ENCODE data around the gene GSG1L. TPM values are rescaled to one million over a fixed set of nuclear protein-coding genes. Genes with fewer than 3 reads are reported as not detected.

GSG1L gene
- polyA plus RNA-seq, 1 donor (not counting 4 experiments of a cell fraction or from before 2014, with no cell fraction given): not detected

DNA sequence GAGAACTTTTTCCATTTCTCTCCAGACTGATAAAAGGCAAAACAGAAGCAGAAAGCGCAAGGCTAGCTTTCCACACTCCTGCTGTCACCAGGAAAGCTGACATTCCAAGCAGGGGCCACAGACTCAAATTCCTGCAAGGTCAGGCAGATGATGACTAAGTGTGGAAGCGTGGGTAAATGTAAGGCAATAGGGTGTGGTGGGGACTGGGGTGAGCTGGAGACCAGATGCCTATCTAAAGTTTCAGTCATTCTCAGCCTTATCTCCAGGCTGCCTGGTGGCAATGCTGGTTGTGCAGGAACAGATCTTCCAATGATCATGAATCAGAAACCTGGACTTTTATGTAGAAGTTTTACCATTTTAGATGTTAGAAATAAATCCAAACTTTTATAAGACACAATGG, 224.1 kb downstream of the GSG1L start:
- H3K9ac ChIP-seq (ENCODE audit: control insufficient read depth, extremely low read depth, insufficient read depth, low read length): no peak overlapping the region
- dilution Hi-C loops (cut with MboI; ENCODE audit: extremely low pct_ligation_motif_present, low sequenced_read_pairs): no loop called here
- DNase-seq (ENCODE audit: low read depth, low spot score): no peak
- H3K79me2 ChIP-seq (ENCODE audit: control insufficient read depth, insufficient read depth, low read length): no peaks in the 10 kb centered on the region
- no peak overlapping the region for H2AFZ ChIP-seq (ENCODE audit: control insufficient read depth, low read length)
- no peak overlapping the region for H3K4me2 ChIP-seq (ENCODE audit: control insufficient read depth, extremely low read depth, insufficient read depth, low read depth, low read length)
- no peaks in the 10 kb centered on the region for H3K4me1 ChIP-seq (ENCODE audit: control insufficient read depth, extremely low read depth, insufficient read depth, low read length)
- FAIRE-seq: no peak
- no peak for TF ChIP-seq EZH2 (IDR thresholded peaks at IDR 0.05; ENCODE audit: low read length)
- no peaks in the 10 kb centered on the region for H3K9me1 ChIP-seq (ENCODE audit: control insufficient read depth, extremely low read depth, insufficient read depth, low read length)
- H3K27me3 ChIP-seq (ENCODE audit: control insufficient read depth, extremely low read depth, insufficient read depth, low read length): peaks cover 2% of the 10 kb centered on the region
- H4K20me1 ChIP-seq (ENCODE audit: control insufficient read depth, extremely low read depth, insufficient read depth, low read length): no peaks in the 10 kb centered on the region
- no peak overlapping the region for H3K4me3 ChIP-seq (ENCODE audit: control insufficient read depth in 2 of 3, extremely low read depth in 1 of 3, insufficient read depth in 2 of 3, low read depth in 1 of 3, low read length in 3 of 3)
- no peaks in the 10 kb centered on the region for H3K36me3 ChIP-seq (ENCODE audit: control insufficient read depth in 2 of 2, extremely low read depth in 1 of 2, insufficient read depth in 2 of 2, low read length in 2 of 2)
- H3K9me3 ChIP-seq (ENCODE audit: control insufficient read depth, low read depth, low read length): no peaks in the 10 kb centered on the region
- no peak overlapping the region for H3K27ac ChIP-seq (ENCODE audit: control insufficient read depth, insufficient read depth, low read length)

DNA sequence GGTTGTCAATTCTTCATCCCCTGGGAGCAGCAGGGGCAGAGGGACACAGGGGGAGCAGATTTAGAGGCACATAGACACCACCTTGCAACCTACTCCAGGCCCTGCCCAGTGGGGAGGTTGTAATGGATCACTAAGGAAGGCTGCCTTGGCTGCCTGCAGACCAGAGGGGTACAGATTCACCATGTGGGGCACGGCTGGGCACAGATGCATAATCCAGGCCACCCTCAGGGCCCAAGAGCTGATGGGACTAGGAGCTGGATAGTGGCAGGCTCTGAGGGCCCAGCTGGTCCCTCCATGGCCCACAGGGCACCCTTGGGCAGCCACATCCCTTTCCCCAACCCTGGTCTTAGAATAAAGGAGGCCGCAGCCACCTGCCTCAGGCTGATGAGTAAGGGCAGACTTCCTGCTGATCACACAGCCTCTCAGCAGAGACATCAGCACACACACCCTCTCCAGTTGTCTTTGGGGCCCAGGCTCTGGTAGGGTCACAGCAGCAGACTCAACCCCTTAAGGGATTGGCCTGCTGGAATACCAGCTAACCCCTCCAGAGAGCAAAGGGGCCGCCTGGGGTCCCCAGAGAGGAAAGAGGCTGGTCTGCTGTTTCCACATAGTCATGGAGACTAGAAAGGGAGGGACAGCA, 224.9 kb downstream of the GSG1L start:
- Histone ChIP-seq H3K27ac (ENCODE audit: control insufficient read depth, insufficient read depth, low read length) (no peak overlapping the region), H3K9me3 (ENCODE audit: control insufficient read depth, low read depth, low read length) (no peaks in the 10 kb centered on the region), H3K27me3 (ENCODE audit: control insufficient read depth, extremely low read depth, insufficient read depth, low read length) (peaks cover 2% of the 10 kb centered on the region), H3K9me1 (ENCODE audit: control insufficient read depth, extremely low read depth, insufficient read depth, low read length) (no peaks in the 10 kb centered on the region), H3K4me2 (ENCODE audit: control insufficient read depth, extremely low read depth, insufficient read depth, low read depth, low read length) (no peak overlapping the region), H4K20me1 (ENCODE audit: control insufficient read depth, extremely low read depth, insufficient read depth, low read length) (no peaks in the 10 kb centered on the region), H3K79me2 (ENCODE audit: control insufficient read depth, insufficient read depth, low read length) (no peaks in the 10 kb centered on the region), H3K9ac (ENCODE audit: control insufficient read depth, extremely low read depth, insufficient read depth, low read length) (no peak overlapping the region), H3K36me3 (ENCODE audit: control insufficient read depth in 2 of 2, extremely low read depth in 1 of 2, insufficient read depth in 2 of 2, low read length in 2 of 2) (no peaks in the 10 kb centered on the region), H2AFZ (ENCODE audit: control insufficient read depth, low read length) (no peak overlapping the region), H3K4me3 (ENCODE audit: control insufficient read depth in 2 of 3, extremely low read depth in 1 of 3, insufficient read depth in 2 of 3, low read depth in 1 of 3, low read length in 3 of 3) (no peak overlapping the region), H3K4me1 (ENCODE audit: control insufficient read depth, extremely low read depth, insufficient read depth, low read length) (no peaks in the 10 kb centered on the region)
- FAIRE-seq (no peak), DNase-seq (ENCODE audit: low read depth, low spot score) (no peak)
- dilution Hi-C loops (cut with MboI; ENCODE audit: extremely low pct_ligation_motif_present, low sequenced_read_pairs): no loop called here
- TF ChIP-seq, protein P1, sequence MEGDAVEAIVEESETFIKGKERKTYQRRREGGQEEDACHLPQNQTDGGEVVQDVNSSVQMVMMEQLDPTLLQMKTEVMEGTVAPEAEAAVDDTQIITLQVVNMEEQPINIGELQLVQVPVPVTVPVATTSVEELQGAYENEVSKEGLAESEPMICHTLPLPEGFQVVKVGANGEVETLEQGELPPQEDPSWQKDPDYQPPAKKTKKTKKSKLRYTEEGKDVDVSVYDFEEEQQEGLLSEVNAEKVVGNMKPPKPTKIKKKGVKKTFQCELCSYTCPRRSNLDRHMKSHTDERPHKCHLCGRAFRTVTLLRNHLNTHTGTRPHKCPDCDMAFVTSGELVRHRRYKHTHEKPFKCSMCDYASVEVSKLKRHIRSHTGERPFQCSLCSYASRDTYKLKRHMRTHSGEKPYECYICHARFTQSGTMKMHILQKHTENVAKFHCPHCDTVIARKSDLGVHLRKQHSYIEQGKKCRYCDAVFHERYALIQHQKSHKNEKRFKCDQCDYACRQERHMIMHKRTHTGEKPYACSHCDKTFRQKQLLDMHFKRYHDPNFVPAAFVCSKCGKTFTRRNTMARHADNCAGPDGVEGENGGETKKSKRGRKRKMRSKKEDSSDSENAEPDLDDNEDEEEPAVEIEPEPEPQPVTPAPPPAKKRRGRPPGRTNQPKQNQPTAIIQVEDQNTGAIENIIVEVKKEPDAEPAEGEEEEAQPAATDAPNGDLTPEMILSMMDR (optimal IDR thresholded peaks at IDR 0.05 in 1 of 3, IDR thresholded peaks at IDR 0.05 in 1 of 3, conservative IDR thresholded peaks at IDR 0.05 in 1 of 3; ENCODE audit: extremely low read depth in 1 of 3, insufficient read depth in 2 of 3, low read length in 3 of 3): no peak
- TF ChIP-seq EZH2 (IDR thresholded peaks at IDR 0.05; ENCODE audit: low read length): no peak

DNA sequence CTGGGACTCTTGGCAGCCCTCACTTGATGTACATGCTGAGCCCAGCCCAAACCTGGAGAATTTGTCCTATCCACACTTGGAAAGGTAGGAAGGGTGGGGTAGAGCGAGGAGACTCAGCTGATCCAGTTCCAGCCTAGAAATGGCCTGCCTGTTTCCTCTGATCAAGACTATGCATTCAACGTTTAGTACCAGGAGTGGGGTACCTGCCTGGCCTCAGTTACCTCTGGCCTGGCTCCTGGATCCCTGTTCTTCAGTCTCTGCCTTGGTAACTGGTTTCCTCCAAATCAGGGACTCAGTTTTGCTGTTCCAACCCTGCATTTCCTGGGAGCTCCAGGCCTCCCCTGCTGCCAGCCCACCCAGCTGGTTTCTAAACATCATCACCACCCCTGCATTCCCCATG, 233.5 kb downstream of the GSG1L start:
- dilution Hi-C loops (cut with MboI; ENCODE audit: extremely low pct_ligation_motif_present, low sequenced_read_pairs): no loop called here
- FAIRE-seq (no peak), DNase-seq (ENCODE audit: low read depth, low spot score) (no peak)

More for the DNA sequence above, 233.5 kb downstream of the GSG1L start:
- no peak overlapping the region for H3K4me2 ChIP-seq (ENCODE audit: control insufficient read depth, extremely low read depth, insufficient read depth, low read depth, low read length)
- H2AFZ ChIP-seq (ENCODE audit: control insufficient read depth, low read length): no peak overlapping the region
- peaks cover 2% of the 10 kb centered on the region for H3K9me3 ChIP-seq (ENCODE audit: control insufficient read depth, low read depth, low read length)
- no peak overlapping the region for H3K27ac ChIP-seq (ENCODE audit: control insufficient read depth, insufficient read depth, low read length)
- no peaks in the 10 kb centered on the region for H3K27me3 ChIP-seq (ENCODE audit: control insufficient read depth, extremely low read depth, insufficient read depth, low read length)
- H3K4me3 ChIP-seq (ENCODE audit: control insufficient read depth in 2 of 3, extremely low read depth in 1 of 3, insufficient read depth in 2 of 3, low read depth in 1 of 3, low read length in 3 of 3): no peak overlapping the region
- H3K9me1 ChIP-seq (ENCODE audit: control insufficient read depth, extremely low read depth, insufficient read depth, low read length): no peaks in the 10 kb centered on the region
- H3K4me1 ChIP-seq (ENCODE audit: control insufficient read depth, extremely low read depth, insufficient read depth, low read length): no peaks in the 10 kb centered on the region
- TF ChIP-seq EZH2 (IDR thresholded peaks at IDR 0.05; ENCODE audit: low read length): no peak
- TF ChIP-seq, protein P1 (optimal IDR thresholded peaks at IDR 0.05 in 1 of 3, IDR thresholded peaks at IDR 0.05 in 1 of 3, conservative IDR thresholded peaks at IDR 0.05 in 1 of 3; ENCODE audit: extremely low read depth in 1 of 3, insufficient read depth in 2 of 3, low read length in 3 of 3): no peak
- H3K79me2 ChIP-seq (ENCODE audit: control insufficient read depth, insufficient read depth, low read length): no peaks in the 10 kb centered on the region
- H4K20me1 ChIP-seq (ENCODE audit: control insufficient read depth, extremely low read depth, insufficient read depth, low read length): no peaks in the 10 kb centered on the region
- no peaks in the 10 kb centered on the region for H3K36me3 ChIP-seq (ENCODE audit: control insufficient read depth in 2 of 2, extremely low read depth in 1 of 2, insufficient read depth in 2 of 2, low read length in 2 of 2)
- H3K9ac ChIP-seq (ENCODE audit: control insufficient read depth, extremely low read depth, insufficient read depth, low read length): no peak overlapping the region

All from keratinocyte (primary cell).